Neural progenitor cell (in vitro differentiated cells): Measurements from ENCODE around the gene RPP38. TPM values are rescaled to one million over a fixed set of nuclear protein-coding genes. Genes with fewer than 3 reads are reported as not detected.
A peak's percentile ranks its signal among the peaks of the same experiment; 100 is the strongest.

Source experiments
- DNase-seq: peaks from one replicate; pipeline ENCODE4 v3.0.0-alpha.2; 2016; ENCODE audit warnings: low spot score
- H2AFZ ChIP-seq: fragments of 200-600 bp; sonication (generic); replicated peaks from 2 replicates; pipeline ENCODE4 v1.6.1; 2016; ENCODE audit warnings: antibody characterized with exemption
- H3F3A ChIP-seq: fragments of 200-600 bp; sonication (generic); 2 replicates; pipeline ENCODE4 v1.6.1; 2016; ENCODE audit warnings: antibody characterized with exemption, low read depth
- H3K27ac ChIP-seq: fragments of 200-600 bp; sonication (generic); 2 replicates; pipeline ENCODE4 v1.5.1; 2016; ENCODE audit warnings: mild to moderate bottlenecking
- H3K27me3 ChIP-seq: fragments of 200-600 bp; sonication (generic); 2 replicates; pipeline ENCODE4 v1.6.1; 2016; ENCODE audit warnings: mild to moderate bottlenecking, moderate library complexity
- H3K36me3 ChIP-seq: fragments of 200-600 bp; sonication (generic); 2 replicates; pipeline ENCODE4 v1.5.1; 2016
- H3K4me1 ChIP-seq: fragments of 200-600 bp; sonication (generic); 2 replicates; pipeline ENCODE4 v1.6.1; 2016; ENCODE audit warnings: mixed run types
- H3K4me2 ChIP-seq: fragments of 200-600 bp; sonication (generic); 2 replicates; pipeline ENCODE4 v1.6.1; 2016
- H3K4me3 ChIP-seq: fragments of 200-600 bp; sonication (generic); 2 replicates; pipeline ENCODE4 v1.5.1; 2016
- H3K79me2 ChIP-seq: fragments of 200-600 bp; sonication (generic); 2 replicates; pipeline ENCODE4 v1.6.1; 2016; ENCODE audit warnings: low read depth
- H3K9ac ChIP-seq: fragments of 200-600 bp; sonication (generic); 2 replicates; pipeline ENCODE4 v1.6.1; 2016
- H3K9me3 ChIP-seq: fragments of 200-600 bp; sonication (generic); 2 replicates; pipeline ENCODE4 v1.5.1; 2016; ENCODE audit warnings: low read depth
- H4K20me1 ChIP-seq: fragments of 200-600 bp; sonication (generic); 2 replicates; pipeline ENCODE4 v1.6.1; 2016; ENCODE audit warnings: low read depth
- H3K27ac Mint-ChIP-seq: 3 replicates; pipeline ENCODE4 v1.8.0; 2021; ENCODE audit warnings: mixed read lengths
- H3K27me3 Mint-ChIP-seq: 2 replicates; pipeline ENCODE4 v1.8.0; 2022; ENCODE audit warnings: low read depth, mild to moderate bottlenecking, inconsistent platforms, moderate library complexity, mixed read lengths; ENCODE audit not compliant: insufficient read depth
- H3K36me3 Mint-ChIP-seq: 3 replicates; pipeline ENCODE4 v1.8.0; 2021; ENCODE audit warnings: mixed read lengths
- H3K4me1 Mint-ChIP-seq: 3 replicates; pipeline ENCODE4 v1.8.0; 2021; ENCODE audit warnings: mixed read lengths
- H3K4me3 Mint-ChIP-seq: 3 replicates; pipeline ENCODE4 v1.8.0; 2021; ENCODE audit warnings: mild to moderate bottlenecking, moderate library complexity, mixed read lengths
- H3K9me3 Mint-ChIP-seq: 3 replicates; pipeline ENCODE4 v1.8.0; 2020; ENCODE audit warnings: mixed read lengths
- CTCF ChIP-seq: fragments of 200-600 bp; sonication (generic); IDR thresholded peaks from 2 replicates; pipeline ENCODE4 v1.5.1; 2017; ENCODE audit warnings: antibody characterized with exemption, mild to moderate bottlenecking
- EZH2 ChIP-seq: fragments of 200-600 bp; sonication (generic); IDR thresholded peaks from 2 replicates; pipeline ENCODE4 v1.6.1; 2017; ENCODE audit warnings: antibody characterized with exemption, mild to moderate bottlenecking, moderate library complexity
- EZH2phosphoT487 ChIP-seq: fragments of 200-600 bp; sonication (generic); IDR thresholded peaks from 2 replicates; pipeline ENCODE4 v1.6.1; 2017; ENCODE audit warnings: antibody characterized with exemption
- total RNA-seq: library from RNA; depleted of rRNA; stranded (reverse); fragments of >200 nt; gene quantifications from 2 replicates; pipeline ENCODE4 v1.2.3, GENCODE V29; 2015; ENCODE audit warnings: low replicate concordance

RPP38 gene
- total RNA-seq, 1 donor from 2014 or later: 17.0 TPM

- DNase-seq: no peak
- peaks cover 10% of the 10 kb centered on the region for H3K36me3 Mint-ChIP-seq
- Histone ChIP-seq H3K4me1 (peaks cover 14% of the 10 kb centered on the region), H3F3A (peaks cover 3% of the 10 kb centered on the region), H3K4me3 (no peak overlapping the region), H3K79me2 (peaks cover 9% of the 10 kb centered on the region), H3K4me2 (no peak overlapping the region), H3K27me3 (no peaks in the 10 kb centered on the region), H4K20me1 (peaks cover 24% of the 10 kb centered on the region), H3K36me3 (no peaks in the 10 kb centered on the region), H2AFZ (no peak overlapping the region), H3K27ac (no peak overlapping the region), H3K9me3 (no peaks in the 10 kb centered on the region), H3K9ac (no peak overlapping the region)
- TF ChIP-seq EZH2phosphoT487: no peak
- TF ChIP-seq CTCF: no peak
- H3K9me3 Mint-ChIP-seq: no peaks in the 10 kb centered on the region
- H3K27ac Mint-ChIP-seq: peak overlapping the region; percentile 90
- no peaks in the 10 kb centered on the region for H3K27me3 Mint-ChIP-seq
- H3K4me1 Mint-ChIP-seq: peaks cover 24% of the 10 kb centered on the region
- peak overlapping the region; percentile 18 for H3K4me3 Mint-ChIP-seq
Measured at GRCh38 chr10:15140698-15141097, 43.5 kb downstream of the RPP38 start.

- Histone ChIP-seq H3K27ac (peak overlapping the region; percentile 34), H3K4me2 (peak overlapping the region; percentile 63), H3K27me3 (no peaks in the 10 kb centered on the region), H3K9ac (no peak overlapping the region), H3K79me2 (peaks cover 9% of the 10 kb centered on the region), H4K20me1 (peaks cover 27% of the 10 kb centered on the region), H3F3A (peaks cover 3% of the 10 kb centered on the region), H3K4me1 (peaks cover 14% of the 10 kb centered on the region), H2AFZ (no peak overlapping the region), H3K4me3 (no peak overlapping the region), H3K36me3 (no peaks in the 10 kb centered on the region), H3K9me3 (no peaks in the 10 kb centered on the region)
- peak; percentile 53 for DNase-seq
- peaks cover 27% of the 10 kb centered on the region for H3K4me1 Mint-ChIP-seq
- H3K4me3 Mint-ChIP-seq: peak overlapping the region; percentile 18
- H3K27ac Mint-ChIP-seq: peak overlapping the region; percentile 90
- TF ChIP-seq EZH2: no peak
- no peak for TF ChIP-seq CTCF
- no peak for TF ChIP-seq EZH2phosphoT487
- peaks cover 10% of the 10 kb centered on the region for H3K36me3 Mint-ChIP-seq
- H3K9me3 Mint-ChIP-seq: no peaks in the 10 kb centered on the region
- no peaks in the 10 kb centered on the region for H3K27me3 Mint-ChIP-seq
Measured at GRCh38 chr10:15141136-15142054, 44.2 kb downstream of the RPP38 start.

GRCh38 chr10:15144788-15145187 is 47.6 kb downstream of the RPP38 start:
- Histone ChIP-seq H3K4me3 (no peak overlapping the region), H3F3A (peaks cover 3% of the 10 kb centered on the region), H3K4me1 (peaks cover 14% of the 10 kb centered on the region), H3K9me3 (no peaks in the 10 kb centered on the region), H4K20me1 (peaks cover 31% of the 10 kb centered on the region), H3K27ac (no peak overlapping the region), H3K27me3 (no peaks in the 10 kb centered on the region), H2AFZ (no peak overlapping the region), H3K36me3 (no peaks in the 10 kb centered on the region), H3K4me2 (no peak overlapping the region), H3K9ac (no peak overlapping the region), H3K79me2 (peaks cover 34% of the 10 kb centered on the region)
- Mint-ChIP-seq H3K4me3 (no peak overlapping the region), H3K4me1 (peaks cover 27% of the 10 kb centered on the region), H3K27me3 (no peaks in the 10 kb centered on the region), H3K27ac (peak overlapping the region; percentile 59), H3K9me3 (no peaks in the 10 kb centered on the region), H3K36me3 (peaks cover 4% of the 10 kb centered on the region)
- DNase-seq: no peak
- TF ChIP-seq CTCF (no peak), EZH2phosphoT487 (no peak), EZH2 (no peak)
